Measurements from ENCODE around the gene CCKAR.

The CCKAR gene

GRCh38 chr4:26482508-26483462, 7.5 kb downstream of the CCKAR start:
- Mint-ChIP-seq H3K9me3 (no peaks in the 10 kb centered on the region), H3K27me3 (ENCODE audit: low read depth) (peaks cover 2% of the 10 kb centered on the region), H3K4me1 (ENCODE audit: low read depth) (no peaks in the 10 kb centered on the region), H3K27ac (no peak overlapping the region), H3K36me3 (ENCODE audit: low read depth) (no peaks in the 10 kb centered on the region), H3K4me3 (no peak overlapping the region)
- DNase-seq (ENCODE audit: low spot score), result no peak

- Mint-ChIP-seq H3K9me3 (no peaks in the 10 kb centered on the region), H3K4me1 (ENCODE audit: low read depth) (no peaks in the 10 kb centered on the region), H3K36me3 (ENCODE audit: low read depth) (no peaks in the 10 kb centered on the region), H3K27me3 (ENCODE audit: low read depth) (peaks cover 2% of the 10 kb centered on the region), H3K27ac (no peak overlapping the region), H3K4me3 (no peak overlapping the region)
- DNase-seq (ENCODE audit: low spot score), result no peak
These were observed 12.0 kb downstream of the CCKAR start for GRCh38 chr4:26478330-26478729.

- Mint-ChIP-seq H3K27me3 (ENCODE audit: low read depth) (no peaks in the 10 kb centered on the region), H3K27ac (no peak overlapping the region), H3K4me1 (ENCODE audit: low read depth) (no peaks in the 10 kb centered on the region), H3K9me3 (no peaks in the 10 kb centered on the region), H3K36me3 (ENCODE audit: low read depth) (no peaks in the 10 kb centered on the region), H3K4me3 (no peak overlapping the region)
- no peak for DNase-seq (ENCODE audit: low spot score)
These were observed 13.7 kb downstream of the CCKAR start for GRCh38 chr4:26476545-26476944.

GRCh38 chr4:26475716-26476115, 14.6 kb downstream of the CCKAR start:
- Mint-ChIP-seq H3K27ac (no peak overlapping the region), H3K4me3 (no peak overlapping the region), H3K9me3 (no peaks in the 10 kb centered on the region), H3K27me3 (ENCODE audit: low read depth) (peaks cover 2% of the 10 kb centered on the region), H3K36me3 (ENCODE audit: low read depth) (no peaks in the 10 kb centered on the region), H3K4me1 (ENCODE audit: low read depth) (no peaks in the 10 kb centered on the region)
- DNase-seq (ENCODE audit: low spot score), result no peak

- no peak for DNase-seq (ENCODE audit: low spot score)
- no peak overlapping the region for H3K4me3 Mint-ChIP-seq
- H3K27ac Mint-ChIP-seq, result no peak overlapping the region
- no peaks in the 10 kb centered on the region for H3K4me1 Mint-ChIP-seq (ENCODE audit: low read depth)
- no peaks in the 10 kb centered on the region for H3K9me3 Mint-ChIP-seq
- peaks cover 5% of the 10 kb centered on the region for H3K27me3 Mint-ChIP-seq (ENCODE audit: low read depth)
- no peaks in the 10 kb centered on the region for H3K36me3 Mint-ChIP-seq (ENCODE audit: low read depth)
These were observed 15.7 kb downstream of the CCKAR start for GRCh38 chr4:26474551-26474950.

- Mint-ChIP-seq H3K27me3 (ENCODE audit: low read depth) (peaks cover 5% of the 10 kb centered on the region), H3K4me1 (ENCODE audit: low read depth) (no peaks in the 10 kb centered on the region), H3K36me3 (ENCODE audit: low read depth) (no peaks in the 10 kb centered on the region), H3K4me3 (no peak overlapping the region), H3K27ac (no peak overlapping the region), H3K9me3 (no peaks in the 10 kb centered on the region)
- DNase-seq (ENCODE audit: low spot score), result no peak
These were observed 16.4 kb downstream of the CCKAR start for GRCh38 chr4:26473893-26474292.

GRCh38 chr4:26471890-26472289, 18.4 kb downstream of the CCKAR start:
- no peak for DNase-seq (ENCODE audit: low spot score)
- H3K4me3 Mint-ChIP-seq, result no peak overlapping the region
- no peaks in the 10 kb centered on the region for H3K36me3 Mint-ChIP-seq (ENCODE audit: low read depth)
- H3K27ac Mint-ChIP-seq, result no peak overlapping the region
- no peaks in the 10 kb centered on the region for H3K4me1 Mint-ChIP-seq (ENCODE audit: low read depth)
- H3K9me3 Mint-ChIP-seq, result no peaks in the 10 kb centered on the region
- H3K27me3 Mint-ChIP-seq (ENCODE audit: low read depth), result peaks cover 5% of the 10 kb centered on the region

GRCh38 chr4:26468977-26469376, 21.3 kb downstream of the CCKAR start:
- H3K9me3 Mint-ChIP-seq, result no peaks in the 10 kb centered on the region
- H3K27ac Mint-ChIP-seq, result no peak overlapping the region
- peaks cover 5% of the 10 kb centered on the region for H3K27me3 Mint-ChIP-seq (ENCODE audit: low read depth)
- H3K36me3 Mint-ChIP-seq (ENCODE audit: low read depth), result no peaks in the 10 kb centered on the region
- H3K4me1 Mint-ChIP-seq (ENCODE audit: low read depth), result no peaks in the 10 kb centered on the region
- H3K4me3 Mint-ChIP-seq, result no peak overlapping the region
- no peak for DNase-seq (ENCODE audit: low spot score)

GRCh38 chr4:26468283-26468949, 21.9 kb downstream of the CCKAR start:
- no peak for DNase-seq (ENCODE audit: low spot score)
- no peak overlapping the region for H3K4me3 Mint-ChIP-seq
- no peaks in the 10 kb centered on the region for H3K36me3 Mint-ChIP-seq (ENCODE audit: low read depth)
- H3K4me1 Mint-ChIP-seq (ENCODE audit: low read depth), result no peaks in the 10 kb centered on the region
- H3K9me3 Mint-ChIP-seq, result no peaks in the 10 kb centered on the region
- peaks cover 5% of the 10 kb centered on the region for H3K27me3 Mint-ChIP-seq (ENCODE audit: low read depth)
- no peak overlapping the region for H3K27ac Mint-ChIP-seq

GRCh38 chr4:26467724-26468123, 22.6 kb downstream of the CCKAR start:
- H3K36me3 Mint-ChIP-seq (ENCODE audit: low read depth), result no peaks in the 10 kb centered on the region
- H3K4me1 Mint-ChIP-seq (ENCODE audit: low read depth), result no peaks in the 10 kb centered on the region
- H3K4me3 Mint-ChIP-seq, result no peak overlapping the region
- peaks cover 5% of the 10 kb centered on the region for H3K27me3 Mint-ChIP-seq (ENCODE audit: low read depth)
- H3K27ac Mint-ChIP-seq, result no peak overlapping the region
- no peak for DNase-seq (ENCODE audit: low spot score)
- H3K9me3 Mint-ChIP-seq, result no peaks in the 10 kb centered on the region

- Mint-ChIP-seq H3K4me3 (no peak overlapping the region), H3K4me1 (ENCODE audit: low read depth) (no peaks in the 10 kb centered on the region), H3K27me3 (ENCODE audit: low read depth) (peaks cover 5% of the 10 kb centered on the region), H3K9me3 (no peaks in the 10 kb centered on the region), H3K27ac (no peak overlapping the region), H3K36me3 (ENCODE audit: low read depth) (no peaks in the 10 kb centered on the region)
- DNase-seq (ENCODE audit: low spot score), result no peak
These were observed 23.6 kb downstream of the CCKAR start for GRCh38 chr4:26466578-26467270.

- H3K27me3 Mint-ChIP-seq (ENCODE audit: low read depth), result no peaks in the 10 kb centered on the region
- H3K4me3 Mint-ChIP-seq, result no peak overlapping the region
- no peak for DNase-seq (ENCODE audit: low spot score)
- H3K27ac Mint-ChIP-seq, result no peak overlapping the region
- no peaks in the 10 kb centered on the region for H3K36me3 Mint-ChIP-seq (ENCODE audit: low read depth)
- no peaks in the 10 kb centered on the region for H3K4me1 Mint-ChIP-seq (ENCODE audit: low read depth)
- no peaks in the 10 kb centered on the region for H3K9me3 Mint-ChIP-seq
These were observed 25.7 kb downstream of the CCKAR start for GRCh38 chr4:26464420-26465095.

- Mint-ChIP-seq H3K4me1 (ENCODE audit: low read depth) (peaks cover 7% of the 10 kb centered on the region), H3K36me3 (ENCODE audit: low read depth) (no peaks in the 10 kb centered on the region), H3K27me3 (ENCODE audit: low read depth) (no peaks in the 10 kb centered on the region), H3K9me3 (no peaks in the 10 kb centered on the region), H3K27ac (no peak overlapping the region), H3K4me3 (no peak overlapping the region)
- DNase-seq (ENCODE audit: low spot score), result no peak
These were observed 26.9 kb downstream of the CCKAR start for GRCh38 chr4:26463386-26463785.
